Peyer's patch (tissue), 4 donors: ENCODE results near the gene MBD4. TPM values are rescaled to one million over a fixed set of nuclear protein-coding genes. Genes with fewer than 3 reads are reported as not detected.
"Not testable (repeated sequence)": the region's sequence is repeated elsewhere in the genome, so short reads cannot be mapped to it uniquely, and the experiment has no call there.

ENCODE experiments used
- DNase-seq, 3 donors: peaks; one replicate each; pipeline ENCODE4 v3.0.0-alpha.2; 2017 to 2019
- H3K27ac ChIP-seq, 4 donors: fragments of 200-600 bp; sonication (generic); one replicate each; pipeline ENCODE4 v1.5.1; 2016 to 2019
- H3K27me3 ChIP-seq, 2 donors: fragments of 200-600 bp; sonication (generic); one replicate each; pipeline ENCODE4 v1.5.1; 2019
- H3K36me3 ChIP-seq, 3 donors: fragments of 200-600 bp; sonication (generic); one replicate each; pipeline ENCODE4 v1.5.1; 2016 to 2019
- H3K4me1 ChIP-seq, 4 donors: fragments of 200-600 bp; sonication (generic); one replicate each; pipeline ENCODE4 v1.5.1; 2016 to 2019
- H3K4me3 ChIP-seq, 4 donors: fragments of 200-600 bp; sonication (generic); 1 replicate in 3 of 4; 2 replicates in 1 of 4; pipeline ENCODE4 v1.5.1; 2016 to 2019; ENCODE audit warnings: mild to moderate bottlenecking in 1 of 4
- H3K9me3 ChIP-seq, 4 donors: fragments of 200-600 bp; sonication (generic); one replicate each; pipeline ENCODE4 v1.5.1; 2016 to 2019; ENCODE audit warnings: mild to moderate bottlenecking in 1 of 4
- CTCF ChIP-seq, 6 experiments: fragments of 450-650 bp in 4 of 6; fragments of 200-600 bp in 2 of 6; sonication (generic) in 1 of 6; IDR thresholded peaks; one replicate each; pipeline ENCODE4 v1.5.1; 2017 to 2019; ENCODE audit warnings: antibody characterized with exemption in 6 of 6, mild to moderate bottlenecking in 3 of 6, moderate library complexity in 1 of 6
- POLR2A ChIP-seq, 2 donors: fragments of 450-650 bp; IDR thresholded peaks; one replicate each; pipeline ENCODE4 v1.5.1; 2017; ENCODE audit warnings: antibody characterized with exemption in 2 of 2, mild to moderate bottlenecking in 2 of 2, moderate library complexity in 2 of 2
- small RNA-seq, 2 donors: library from RNA; depleted of rRNA; stranded (forward); fragments of <200 nt; gene quantifications; one replicate each; pipeline ENCODE3, GENCODE V24; 2016
- total RNA-seq, 4 donors: library from RNA; depleted of rRNA; stranded (reverse); fragments of >200 nt; gene quantifications; one replicate each; pipeline ENCODE4 v1.1.0, GENCODE V29; 2016

The MBD4 gene
- total RNA-seq, 4 donors from 2014 or later = 19.8 to 106 (median 38.3) TPM

- H3K4me3 ChIP-seq = no peak overlapping the region
- DNase-seq = no peak
- H3K27me3 ChIP-seq = no peaks in the 10 kb centered on the region
- H3K9me3 ChIP-seq = peaks cover 0 to 2% (median 0%) of the 10 kb centered on the region in 4 donors
- peaks cover 0 to 12% (median 0%) of the 10 kb centered on the region in 3 donors for H3K36me3 ChIP-seq
- TF ChIP-seq POLR2A (IDR thresholded peaks at IDR 0.05) = no peak
- TF ChIP-seq CTCF (IDR thresholded peaks at IDR 0.05) = no peak
- H3K27ac ChIP-seq = no peak overlapping the region
- H3K4me1 ChIP-seq = no peaks in the 10 kb centered on the region
Measured at GRCh38 chr3:129384594-129385323, 55.0 kb downstream of the MBD4 start.

GRCh38 chr3:129384103-129384502 is 55.6 kb downstream of the MBD4 start:
- H3K27me3 ChIP-seq, H3K4me3 ChIP-seq, DNase-seq, H3K36me3 ChIP-seq, H3K4me1 ChIP-seq, H3K27ac ChIP-seq, H3K9me3 ChIP-seq: not testable (repeated sequence)

- peaks cover 0 to 2% (median 0%) of the 10 kb centered on the region in 4 donors for H3K9me3 ChIP-seq
- H3K4me1 ChIP-seq = no peaks in the 10 kb centered on the region
- TF ChIP-seq CTCF (IDR thresholded peaks at IDR 0.05) (peak; percentile 23 to 63 (median 58)), POLR2A (IDR thresholded peaks at IDR 0.05) (no peak)
- H3K27me3 ChIP-seq = no peaks in the 10 kb centered on the region
- peak in 2 of 3 donors; percentile 34 to 64 for DNase-seq
- H3K4me3 ChIP-seq = no peak overlapping the region
- H3K27ac ChIP-seq = no peak overlapping the region
- H3K36me3 ChIP-seq = peaks cover 0 to 8% (median 0%) of the 10 kb centered on the region in 3 donors
Measured at GRCh38 chr3:129383292-129383860, 56.4 kb downstream of the MBD4 start.

GRCh38 chr3:129382366-129382765 is 57.4 kb downstream of the MBD4 start:
- peaks cover 0 to 2% (median 0%) of the 10 kb centered on the region in 4 donors for H3K9me3 ChIP-seq
- H3K27ac ChIP-seq = no peak overlapping the region
- no peak overlapping the region for H3K4me3 ChIP-seq
- TF ChIP-seq POLR2A (IDR thresholded peaks at IDR 0.05) (no peak), CTCF (IDR thresholded peaks at IDR 0.05) (no peak)
- H3K4me1 ChIP-seq = no peaks in the 10 kb centered on the region
- H3K36me3 ChIP-seq = peaks cover 0 to 6% (median 0%) of the 10 kb centered on the region in 3 donors
- H3K27me3 ChIP-seq = no peaks in the 10 kb centered on the region
- DNase-seq = no peak

Small RNA genes lying within 50 kb of the gene (small RNA-seq; reads per million reads assigned to genes)
- gene SNORA7B = 75.2 to 206 reads per million in 2 donors

Other genes starting within 250 kb of the MBD4 start
- gene COPG1, start 190.3 kb downstream of the MBD4 start, total RNA-seq = 100 to 1,000 TPM; 120 to 220 (median 176) TPM
- gene HMCES, start 161.1 kb downstream of the MBD4 start, total RNA-seq = 10 to 100 TPM; 22.2 to 29.7 (median 24.2) TPM
- under 1 TPM in 1 of 4 donors, not detected in 3; 0.54 TPM for gene EFCAB12, start 11.3 kb downstream of the MBD4 start, total RNA-seq
- gene IFT122, start 276 bp upstream of the MBD4 start, total RNA-seq = 10 to 100 TPM; 10.9 to 85.0 (median 26.4) TPM
- not detected for gene RHO, start 88.7 kb upstream of the MBD4 start, total RNA-seq
- not detected for gene H1-8, start 103.2 kb upstream of the MBD4 start, total RNA-seq
- 100 to 1,000 TPM in 1 of 4 donors, 10 to 100 TPM in 3; 13.1 to 305 (median 48.2) TPM for gene PLXND1, start 166.7 kb upstream of the MBD4 start, total RNA-seq